ENCODE results near the gene SLC66A1.

Gene SLC66A1

GRCh38 chr1:19315378-19316198 lies 3.5 kb downstream of the SLC66A1 start:
- H3K4me1 ChIP-seq (ENCODE audit: low read length), result peaks cover 40% of the 10 kb centered on the region

GRCh38 chr1:19317126-19317910 lies 5.2 kb downstream of the SLC66A1 start:
- Histone ChIP-seq H3K4me2 (ENCODE audit: low read length) (no peak overlapping the region), H3K4me1 (ENCODE audit: low read length) (peaks cover 36% of the 10 kb centered on the region), H3K27me3 (ENCODE audit: low read depth, low read length) (no peaks in the 10 kb centered on the region), H3K9ac (ENCODE audit: low read length) (no peak overlapping the region), H3K79me2 (ENCODE audit: low read length) (peaks cover 63% of the 10 kb centered on the region), H4K20me1 (ENCODE audit: insufficient read depth, low read length) (no peaks in the 10 kb centered on the region), H3K36me3 (replicated peaks; ENCODE audit: low read depth, low read length) (peaks cover 20% of the 10 kb centered on the region), H3K9me3 (ENCODE audit: insufficient read depth, low read length) (no peaks in the 10 kb centered on the region), H3K4me3 (ENCODE audit: low read length) (no peak overlapping the region), H2AFZ (ENCODE audit: low read depth, low read length) (no peak overlapping the region), H3K27ac (ENCODE audit: low read length) (no peak overlapping the region)
- TF ChIP-seq, protein P1, sequence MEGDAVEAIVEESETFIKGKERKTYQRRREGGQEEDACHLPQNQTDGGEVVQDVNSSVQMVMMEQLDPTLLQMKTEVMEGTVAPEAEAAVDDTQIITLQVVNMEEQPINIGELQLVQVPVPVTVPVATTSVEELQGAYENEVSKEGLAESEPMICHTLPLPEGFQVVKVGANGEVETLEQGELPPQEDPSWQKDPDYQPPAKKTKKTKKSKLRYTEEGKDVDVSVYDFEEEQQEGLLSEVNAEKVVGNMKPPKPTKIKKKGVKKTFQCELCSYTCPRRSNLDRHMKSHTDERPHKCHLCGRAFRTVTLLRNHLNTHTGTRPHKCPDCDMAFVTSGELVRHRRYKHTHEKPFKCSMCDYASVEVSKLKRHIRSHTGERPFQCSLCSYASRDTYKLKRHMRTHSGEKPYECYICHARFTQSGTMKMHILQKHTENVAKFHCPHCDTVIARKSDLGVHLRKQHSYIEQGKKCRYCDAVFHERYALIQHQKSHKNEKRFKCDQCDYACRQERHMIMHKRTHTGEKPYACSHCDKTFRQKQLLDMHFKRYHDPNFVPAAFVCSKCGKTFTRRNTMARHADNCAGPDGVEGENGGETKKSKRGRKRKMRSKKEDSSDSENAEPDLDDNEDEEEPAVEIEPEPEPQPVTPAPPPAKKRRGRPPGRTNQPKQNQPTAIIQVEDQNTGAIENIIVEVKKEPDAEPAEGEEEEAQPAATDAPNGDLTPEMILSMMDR (IDR thresholded peaks at IDR 0.05; ENCODE audit: low read depth, low read length), result no peak

More at GRCh38 chr1:19315378-19316198, 3.5 kb downstream of the SLC66A1 start:
- TF ChIP-seq, protein P1 (IDR thresholded peaks at IDR 0.05; ENCODE audit: low read depth, low read length), result no peak
- TF ChIP-seq EZH2phosphoT487 (IDR thresholded peaks at IDR 0.05; ENCODE audit: low read depth), result no peak
- Histone ChIP-seq H3K27ac (ENCODE audit: low read length) (peak overlapping the region; percentile 98), H4K20me1 (ENCODE audit: insufficient read depth, low read length) (no peaks in the 10 kb centered on the region), H2AFZ (ENCODE audit: low read depth, low read length) (no peak overlapping the region), H3K4me2 (ENCODE audit: low read length) (peak overlapping the region; percentile 82), H3K36me3 (replicated peaks; ENCODE audit: low read depth, low read length) (peaks cover 19% of the 10 kb centered on the region), H3K79me2 (ENCODE audit: low read length) (peaks cover 78% of the 10 kb centered on the region), H3K27me3 (ENCODE audit: low read depth, low read length) (no peaks in the 10 kb centered on the region), H3K9me3 (ENCODE audit: insufficient read depth, low read length) (no peaks in the 10 kb centered on the region), H3K9ac (ENCODE audit: low read length) (peak overlapping the region; percentile 84; the same call in 1 of the 2 replicates), H3K4me3 (ENCODE audit: low read length) (peak overlapping the region; percentile 99)

GRCh38 chr1:19319196-19319595 lies 7.1 kb downstream of the SLC66A1 start:
- Histone ChIP-seq H3K4me2 (ENCODE audit: low read length) (no peak overlapping the region), H3K27me3 (ENCODE audit: low read depth, low read length) (no peaks in the 10 kb centered on the region), H4K20me1 (ENCODE audit: insufficient read depth, low read length) (no peaks in the 10 kb centered on the region), H3K27ac (ENCODE audit: low read length) (no peak overlapping the region), H3K9me3 (ENCODE audit: insufficient read depth, low read length) (no peaks in the 10 kb centered on the region), H3K9ac (ENCODE audit: low read length) (no peak overlapping the region), H3K36me3 (replicated peaks; ENCODE audit: low read depth, low read length) (peaks cover 22% of the 10 kb centered on the region), H3K4me1 (ENCODE audit: low read length) (peaks cover 25% of the 10 kb centered on the region), H3K4me3 (ENCODE audit: low read length) (no peak overlapping the region), H3K79me2 (ENCODE audit: low read length) (peaks cover 44% of the 10 kb centered on the region), H2AFZ (ENCODE audit: low read depth, low read length) (no peak overlapping the region)
- TF ChIP-seq EZH2phosphoT487 (IDR thresholded peaks at IDR 0.05; ENCODE audit: low read depth), result no peak
- TF ChIP-seq, protein P1 (IDR thresholded peaks at IDR 0.05; ENCODE audit: low read depth, low read length), result no peak

- TF ChIP-seq, protein P1 (IDR thresholded peaks at IDR 0.05; ENCODE audit: low read depth, low read length), result no peak
- TF ChIP-seq EZH2phosphoT487 (IDR thresholded peaks at IDR 0.05; ENCODE audit: low read depth), result no peak
These were observed 8.9 kb downstream of the SLC66A1 start for GRCh38 chr1:19321071-19321470.

More at GRCh38 chr1:19321071-19321470, 8.9 kb downstream of the SLC66A1 start:
- Histone ChIP-seq H3K36me3 (replicated peaks; ENCODE audit: low read depth, low read length) (peaks cover 26% of the 10 kb centered on the region), H3K4me3 (ENCODE audit: low read length) (no peak overlapping the region), H3K4me2 (ENCODE audit: low read length) (no peak overlapping the region), H3K9ac (ENCODE audit: low read length) (no peak overlapping the region), H4K20me1 (ENCODE audit: insufficient read depth, low read length) (no peaks in the 10 kb centered on the region), H3K27ac (ENCODE audit: low read length) (no peak overlapping the region), H2AFZ (ENCODE audit: low read depth, low read length) (no peak overlapping the region), H3K4me1 (ENCODE audit: low read length) (peaks cover 6% of the 10 kb centered on the region), H3K27me3 (ENCODE audit: low read depth, low read length) (no peaks in the 10 kb centered on the region), H3K79me2 (ENCODE audit: low read length) (peaks cover 28% of the 10 kb centered on the region), H3K9me3 (ENCODE audit: insufficient read depth, low read length) (no peaks in the 10 kb centered on the region)

Data from OCI-LY3 (cell line).